NCI-H2227 (cell line): ENCODE results near the gene SLC22A23.

ENCODE experiments used
- DNase-seq: peaks from one replicate; lab custom pipeline; 2025; ENCODE audit not compliant: unreplicated experiment; lab: John Stamatoyannopoulos, UW

Gene SLC22A23

GRCh38 chr6:3322366-3322890, 134.4 kb downstream of the SLC22A23 start:
- no peak for DNase-seq

DNA sequence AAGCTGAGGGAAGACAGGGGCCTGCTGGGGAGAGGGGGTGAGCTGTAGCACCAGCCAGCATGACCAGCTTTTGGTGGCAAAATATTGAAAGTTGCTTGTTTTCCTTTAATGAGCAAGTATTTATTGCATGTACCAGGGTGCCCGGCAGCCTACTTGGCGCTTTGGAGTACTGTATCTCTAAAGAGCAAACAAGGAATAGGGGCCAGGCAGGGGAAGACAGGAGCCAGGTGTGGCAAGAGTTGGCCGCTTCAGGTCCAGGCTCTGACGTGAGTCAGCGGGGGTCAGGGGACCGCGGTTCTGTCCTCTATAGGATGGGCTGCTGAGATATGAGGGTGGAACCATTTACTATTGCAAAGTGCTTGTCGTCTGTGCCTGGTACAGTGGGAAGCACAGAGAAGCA, 135.0 kb downstream of the SLC22A23 start:
- no peak for DNase-seq

GRCh38 chr6:3321042-3321441, 135.8 kb downstream of the SLC22A23 start:
- no peak for DNase-seq

DNA sequence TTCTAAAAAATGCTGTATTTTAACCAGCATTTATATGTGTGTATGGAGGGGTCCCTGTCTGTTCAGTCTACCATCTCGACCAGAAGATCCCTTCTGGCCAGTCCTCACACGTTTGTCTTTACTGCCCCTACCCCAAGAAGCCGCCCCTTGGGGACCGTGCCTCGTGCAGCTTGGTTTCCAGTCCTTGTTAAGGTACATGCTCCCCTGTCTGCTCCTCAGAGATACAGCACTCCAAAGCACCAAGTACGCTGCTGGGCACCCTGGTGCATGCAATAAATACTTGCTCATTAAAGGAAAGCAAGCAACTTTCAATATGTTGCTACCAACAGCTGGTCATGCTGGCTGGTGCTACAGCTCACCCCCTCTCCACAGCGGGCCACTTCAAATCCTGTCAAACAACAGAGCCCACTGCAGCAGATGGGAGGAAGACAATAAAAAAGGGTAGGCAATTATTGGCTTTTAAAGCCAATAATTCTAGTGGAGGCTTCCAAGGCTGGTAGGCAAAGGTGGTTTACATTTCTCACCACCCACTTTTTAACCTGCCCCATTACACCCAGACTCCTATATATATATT, 136.5 kb downstream of the SLC22A23 start:
- DNase-seq: peak; percentile 64

GRCh38 chr6:3319610-3320200, 137.1 kb downstream of the SLC22A23 start:
- no peak for DNase-seq

GRCh38 chr6:3318821-3319540, 137.9 kb downstream of the SLC22A23 start:
- no peak for DNase-seq

- no peak for DNase-seq
Measured at GRCh38 chr6:3318226-3318625, 138.6 kb downstream of the SLC22A23 start.

DNA sequence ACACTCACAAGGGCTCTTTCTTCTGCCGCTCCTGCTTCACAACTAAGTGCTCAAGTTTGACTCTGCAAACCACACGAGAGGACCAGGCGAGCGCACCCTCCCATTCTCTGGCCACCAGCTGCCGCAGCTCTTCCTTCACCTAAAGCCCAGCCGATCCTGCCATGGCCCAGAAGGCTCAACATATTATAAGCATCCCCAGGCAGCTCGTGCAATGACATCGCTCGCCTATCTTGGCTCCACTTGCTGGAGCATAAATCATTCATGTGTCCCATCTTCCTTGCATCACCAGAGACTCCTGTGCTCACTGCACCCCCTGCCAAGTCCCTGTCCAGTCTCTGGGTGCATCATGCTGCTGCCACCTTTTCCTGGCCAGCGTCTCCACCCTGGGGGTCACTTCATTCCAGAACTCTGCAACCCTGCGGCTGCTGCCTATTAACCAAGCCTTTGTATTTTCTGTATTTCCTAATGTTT, 139.1 kb downstream of the SLC22A23 start:
- DNase-seq: no peak

GRCh38 chr6:3316818-3317217, 140.0 kb downstream of the SLC22A23 start:
- DNase-seq: no peak

- no peak for DNase-seq
Measured at GRCh38 chr6:3316331-3316730, 140.5 kb downstream of the SLC22A23 start.

GRCh38 chr6:3315841-3316240, 141.0 kb downstream of the SLC22A23 start:
- DNase-seq: no peak

GRCh38 chr6:3314621-3315467, 142.0 kb downstream of the SLC22A23 start:
- DNase-seq: peak; percentile 12

DNA sequence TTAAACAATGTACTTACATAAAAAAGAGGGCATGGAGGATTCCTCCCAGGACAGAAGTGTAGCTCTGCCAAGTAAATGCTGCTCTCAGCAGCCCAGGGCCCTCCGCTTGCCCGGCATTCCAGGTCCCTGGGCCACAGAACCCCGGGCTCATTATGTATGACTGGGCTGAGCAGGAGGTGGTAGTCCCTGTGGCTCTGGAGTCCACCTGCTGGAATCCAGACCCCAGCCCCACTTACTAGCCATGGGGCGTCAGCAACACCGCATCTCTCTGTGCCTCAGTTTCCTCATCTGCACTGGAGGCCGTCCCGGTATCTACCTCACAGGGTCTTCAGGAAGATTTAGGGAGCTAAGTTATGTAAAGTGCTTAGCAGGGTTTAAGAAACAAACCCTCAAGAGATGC, 142.7 kb downstream of the SLC22A23 start:
- DNase-seq: no peak

DNA sequence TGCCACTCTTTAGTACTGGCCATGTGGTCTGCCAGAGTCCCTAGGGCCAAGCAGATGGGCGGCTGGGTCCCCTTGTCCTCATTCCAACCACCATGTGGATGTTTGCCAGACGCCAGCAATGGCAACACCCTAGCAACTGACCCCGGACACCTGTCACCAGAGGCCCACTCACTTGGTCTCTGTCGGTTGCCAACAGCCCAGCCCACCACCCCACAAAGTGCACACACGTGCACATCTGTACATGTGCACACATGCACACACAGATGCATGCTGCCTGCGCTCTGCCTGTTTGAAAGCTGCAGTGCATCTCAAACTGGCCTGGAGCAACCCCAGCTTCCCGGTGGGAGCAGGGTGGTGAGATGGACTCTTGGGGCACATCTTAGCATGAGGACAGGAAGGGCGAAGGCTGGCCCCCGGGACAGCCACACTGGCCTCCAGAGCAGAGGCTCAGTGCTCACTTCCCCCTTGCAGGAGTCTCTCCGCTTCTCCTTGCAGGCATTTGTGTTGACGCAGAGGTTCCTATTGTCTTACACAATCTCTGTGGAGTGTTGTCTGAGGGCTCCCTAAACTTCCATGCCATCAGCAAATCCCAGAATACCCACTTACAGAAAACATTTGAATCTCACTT, 144.1 kb downstream of the SLC22A23 start:
- no peak for DNase-seq

- no peak for DNase-seq
Measured at GRCh38 chr6:3311826-3312225, 145.0 kb downstream of the SLC22A23 start.

DNA sequence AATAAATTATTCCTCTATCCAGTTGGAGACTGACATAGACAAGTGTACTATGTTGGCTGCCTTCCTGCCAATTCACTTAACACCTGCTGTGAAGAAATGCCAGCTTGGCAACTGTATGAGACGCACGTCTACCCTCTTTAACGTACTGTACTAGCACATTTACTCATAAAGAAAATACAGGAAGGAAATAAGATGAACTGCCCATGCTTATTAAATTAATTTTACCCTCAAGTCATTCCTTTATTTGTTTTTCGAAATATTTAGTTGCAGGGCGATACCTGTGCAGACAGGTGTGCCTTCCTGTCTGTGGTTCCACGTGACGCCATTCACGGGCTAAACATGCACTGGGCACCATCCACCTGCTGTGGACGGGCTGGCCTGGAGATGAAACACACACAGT, 146.1 kb downstream of the SLC22A23 start:
- DNase-seq: no peak

DNA sequence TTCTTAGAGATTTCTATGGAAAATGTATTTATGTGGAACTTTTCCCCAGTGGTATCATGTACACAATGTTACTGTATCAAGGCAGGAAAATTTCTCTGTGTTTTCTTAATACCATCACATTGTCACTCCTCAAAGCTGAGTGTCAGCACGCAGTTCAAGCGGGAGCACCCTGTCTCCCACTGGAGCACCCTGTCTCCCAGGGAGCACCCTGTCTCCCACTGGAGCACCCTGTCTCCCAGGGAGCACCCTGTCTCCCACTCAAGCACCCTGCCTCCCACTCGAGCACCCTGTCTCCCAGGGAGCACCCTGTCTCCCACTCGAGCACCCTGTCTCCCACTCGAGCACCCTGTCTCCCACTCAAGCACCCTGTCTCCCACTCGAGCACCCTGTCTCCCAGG, 146.8 kb downstream of the SLC22A23 start:
- no peak for DNase-seq

DNA sequence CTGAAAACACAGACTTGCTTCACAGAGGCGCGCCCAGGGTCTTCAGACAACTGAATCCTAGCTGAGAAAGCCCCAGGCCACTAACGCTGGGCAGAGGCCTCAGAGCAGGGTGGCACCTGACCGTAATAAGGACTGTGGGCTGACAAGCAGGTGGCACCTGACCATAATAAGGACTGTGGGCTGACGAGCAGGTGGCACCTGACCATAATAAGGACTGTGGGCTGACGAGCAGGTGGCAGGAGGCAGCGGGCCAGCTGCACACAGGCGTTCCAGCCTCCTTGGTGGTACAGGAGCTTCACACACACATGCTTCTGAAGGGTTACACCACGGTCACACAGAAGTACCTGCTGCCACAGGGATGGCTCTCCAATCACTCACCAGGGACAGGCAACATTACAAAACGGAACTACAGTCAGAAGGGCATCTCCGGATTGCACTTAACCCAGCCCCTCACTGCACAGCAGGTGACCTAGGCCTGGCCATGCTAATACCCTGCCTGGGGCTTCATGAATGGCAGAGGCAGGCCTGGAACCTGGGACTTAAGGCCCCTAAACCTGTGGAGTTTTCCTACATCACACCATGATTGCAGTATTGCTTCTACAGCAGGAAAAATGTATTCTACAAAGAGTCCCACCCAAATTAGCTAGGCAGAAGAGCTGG, 147.3 kb downstream of the SLC22A23 start:
- peak; percentile 37 for DNase-seq

DNA sequence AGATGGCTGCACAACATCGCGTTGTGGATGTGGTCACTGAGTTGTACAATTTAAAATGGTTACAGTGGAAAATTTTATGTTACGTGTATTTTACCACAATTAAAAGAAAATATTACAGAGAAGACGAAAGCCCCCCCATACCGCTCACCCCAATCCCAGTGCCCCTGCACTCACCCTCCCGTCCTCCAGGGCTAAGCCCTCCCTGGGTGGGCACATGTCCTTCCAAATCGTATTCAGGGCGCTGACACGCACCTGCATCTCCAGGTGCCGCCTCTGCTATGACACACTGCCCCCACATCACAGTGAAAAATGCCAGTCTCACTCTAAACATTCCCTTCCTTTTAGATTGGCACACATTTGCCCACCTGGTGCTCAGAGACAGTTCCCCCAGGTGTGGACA, 148.7 kb downstream of the SLC22A23 start:
- no peak for DNase-seq

GRCh38 chr6:3307436-3307835, 149.4 kb downstream of the SLC22A23 start:
- DNase-seq: no peak
